Stimulated activated CD4-positive, alpha-beta T cell treated with anti-CD3 and anti-CD28 coated beads, Interleukin-15, amount 100 ng/mL, for 48 hours (primary cell): ENCODE data around the gene TANK.
"Not testable (repeated sequence)": the region's sequence is repeated elsewhere in the genome, so short reads cannot be mapped to it uniquely, and the experiment has no call there.

Source experiments
- DNase-seq, 2 donors: peaks; one replicate each; pipeline ENCODE4 v3.0.0-alpha.2; 2020; ENCODE audit warnings: low read depth in 2 of 2

Gene TANK

GRCh38 chr2:161269111-161269510 is 108.9 kb downstream of the TANK start:
- DNase-seq = no peak

DNA sequence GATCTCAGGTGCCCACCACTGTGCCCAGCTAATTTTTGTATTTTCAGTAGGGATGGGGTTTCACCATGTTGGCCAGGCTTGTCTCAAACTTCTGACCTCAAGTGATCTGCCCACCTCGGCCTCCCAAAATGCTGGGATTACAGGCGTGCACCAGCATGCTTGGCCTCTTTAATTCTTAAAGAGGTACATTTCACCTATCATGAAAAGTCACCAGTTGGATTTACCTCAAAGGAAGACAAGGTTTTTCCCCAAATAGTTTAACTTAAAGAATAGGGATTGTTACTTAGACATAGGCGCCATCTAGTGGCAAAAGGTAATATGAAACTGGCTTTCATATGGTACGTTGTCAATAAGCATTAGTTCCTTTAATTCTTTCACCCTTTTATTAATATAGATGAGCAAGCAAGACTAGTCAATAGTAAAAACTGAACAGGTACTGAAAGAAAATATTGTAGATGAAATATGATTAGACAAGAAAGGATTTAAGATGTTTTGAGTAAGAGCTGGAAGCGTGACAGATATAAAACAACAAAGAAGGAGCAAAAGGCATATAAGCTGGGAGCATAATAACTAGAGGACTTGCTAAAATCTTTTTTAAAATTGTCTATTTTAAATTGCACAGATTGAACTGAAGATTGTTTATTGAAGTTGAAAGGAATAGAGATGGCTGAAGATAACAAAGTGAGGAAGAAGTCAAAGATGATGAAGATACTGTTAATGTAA is 113.0 kb downstream of the TANK start:
- no peak for DNase-seq

GRCh38 chr2:161278564-161279229 is 118.5 kb downstream of the TANK start:
- not testable (repeated sequence) for DNase-seq

DNA sequence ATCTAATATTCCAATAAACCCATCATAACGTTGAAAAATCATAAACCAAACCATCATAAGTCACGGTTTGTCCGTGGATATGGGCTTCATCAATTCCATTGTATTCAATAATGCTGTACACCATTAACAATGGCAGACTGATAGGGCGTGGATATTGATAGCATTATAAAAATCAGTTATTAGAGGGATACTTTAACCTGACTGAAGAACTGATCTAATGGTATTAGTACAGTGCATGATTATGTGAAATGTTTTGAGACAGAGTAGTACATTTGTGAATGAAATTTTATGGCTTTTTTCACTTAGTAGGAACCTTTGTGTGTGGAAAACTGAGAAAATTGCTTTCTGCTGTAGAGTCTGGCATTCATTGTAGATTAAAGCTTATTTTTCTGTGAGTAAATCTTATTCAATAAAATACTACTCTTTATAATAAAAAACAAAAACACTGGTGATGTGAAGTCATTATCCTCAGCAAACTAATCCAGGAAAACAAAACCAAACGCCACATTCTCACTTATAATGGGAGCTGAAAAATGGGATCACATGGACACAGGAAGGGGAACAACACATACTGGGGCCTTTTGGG is 119.1 kb downstream of the TANK start:
- not testable (repeated sequence) for DNase-seq

DNA sequence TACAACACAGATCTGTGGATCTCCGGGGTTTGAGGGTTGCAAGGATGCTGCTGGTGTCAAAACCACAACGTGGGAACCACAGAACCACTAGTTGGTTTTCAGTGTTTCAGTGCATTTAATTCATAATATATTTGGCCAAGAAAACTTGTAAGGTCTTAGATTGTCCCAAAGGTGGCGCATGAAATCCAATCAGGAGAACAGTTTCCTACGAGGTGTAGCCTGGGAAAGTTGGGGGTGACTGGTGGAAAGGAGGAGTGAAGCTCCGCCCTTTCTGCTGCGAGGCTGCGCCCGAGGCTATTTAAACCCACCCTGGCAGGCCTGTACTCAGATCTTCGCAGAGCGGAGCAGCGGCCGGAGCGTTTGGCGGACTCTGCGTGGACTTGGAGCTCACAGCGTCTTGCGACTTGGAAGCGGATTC is 120.7 kb downstream of the TANK start:
- peak in 1 of 2 donors; percentile 15 for DNase-seq

DNA sequence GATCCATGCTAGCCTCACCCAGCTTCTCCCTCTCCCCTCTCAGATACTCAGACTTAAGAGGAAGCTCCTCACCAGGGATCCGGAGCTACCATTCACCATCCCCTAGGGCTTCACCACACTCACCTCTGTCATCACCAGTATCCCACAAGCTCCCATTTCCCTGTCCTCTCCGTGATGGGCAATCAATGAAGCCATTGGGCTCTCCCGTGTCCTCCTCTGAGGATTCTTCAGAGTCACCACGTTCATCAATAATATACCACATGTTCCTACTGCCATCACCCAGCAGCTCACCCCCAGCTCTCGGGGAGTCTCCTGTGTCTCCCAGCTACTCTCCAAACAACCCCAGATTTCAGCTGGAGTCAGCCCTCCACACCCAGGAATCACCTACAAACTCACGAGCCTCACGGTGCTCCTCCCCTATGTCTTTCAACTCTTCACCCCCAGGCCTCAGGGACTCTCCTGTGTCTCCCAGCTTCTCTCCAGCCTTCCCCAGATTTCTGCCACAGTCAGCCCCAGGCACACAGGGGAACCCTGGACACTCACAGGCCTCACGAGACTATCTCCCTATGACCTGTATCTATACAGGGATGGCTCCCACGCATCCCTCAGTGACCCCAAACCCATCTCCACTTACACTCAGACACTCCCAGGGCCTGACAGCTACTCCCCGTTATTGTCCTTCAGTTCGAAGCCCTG is 121.5 kb downstream of the TANK start:
- not testable (repeated sequence) for DNase-seq

DNA sequence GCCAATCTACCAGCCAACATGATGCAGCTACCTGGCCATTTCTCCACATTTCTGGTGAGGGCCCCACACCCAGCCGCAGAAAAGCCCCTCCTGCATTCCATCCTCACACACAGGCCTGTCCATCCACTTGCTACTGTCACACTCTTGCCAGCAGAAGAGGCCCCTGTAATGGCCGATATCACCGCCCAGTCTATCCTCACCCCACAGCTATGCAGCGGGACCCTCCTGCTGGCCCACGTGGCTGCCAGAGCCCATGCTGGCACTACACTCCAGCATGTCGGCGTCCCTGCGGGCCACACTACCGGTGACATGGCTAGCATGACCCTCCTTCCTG is 122.0 kb downstream of the TANK start:
- DNase-seq = not testable (repeated sequence)

DNA sequence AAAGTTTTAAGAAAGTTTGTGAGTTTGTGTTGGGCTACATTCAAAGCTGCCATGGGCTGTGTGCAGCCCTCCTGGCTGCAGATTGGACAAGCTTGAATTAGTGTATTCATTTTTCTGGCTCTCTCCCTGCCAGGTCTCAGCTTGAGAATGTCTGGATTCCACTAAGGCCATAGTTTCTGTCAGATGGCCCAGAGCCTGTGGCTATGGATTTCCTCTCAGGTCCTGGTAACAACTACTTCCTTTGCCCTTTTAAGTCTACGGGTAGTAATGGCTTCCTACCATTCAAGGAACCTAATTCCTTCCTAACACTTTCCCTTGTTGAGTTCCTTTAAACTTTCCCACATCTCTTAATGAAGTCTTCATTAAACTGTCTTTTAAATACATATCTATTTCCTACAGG is 123.7 kb downstream of the TANK start:
- no peak for DNase-seq
